ENCODE data around the gene PXK.

The PXK gene

DNA sequence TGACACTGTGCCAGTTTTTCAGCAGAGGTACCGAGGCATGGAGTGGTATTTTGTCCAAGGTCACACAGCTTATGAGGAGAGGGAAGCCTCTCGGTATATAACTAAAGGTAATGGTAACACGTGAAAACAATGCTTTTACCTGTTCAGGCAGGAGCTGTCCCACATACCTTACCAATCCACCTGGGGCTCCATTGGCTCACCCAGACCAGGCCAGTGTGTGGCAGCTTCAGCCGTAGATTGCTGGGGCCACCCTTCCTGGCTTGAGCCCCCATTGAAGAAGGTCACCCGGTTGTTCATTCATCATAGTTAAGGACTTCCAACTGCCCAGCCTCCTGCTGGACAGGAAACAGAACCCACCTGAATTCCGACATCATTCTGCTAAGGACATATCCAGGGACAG lies 35.8 kb upstream of the PXK start:
- WGBS, 2 experiments = 88 to 93% methylated on average over 6 of the region's 6 CpGs
- H3K27ac ChIP-seq (ENCODE audit: insufficient read depth, low read depth, low read length, poor library complexity, severe bottlenecking) = no peak overlapping the region
- no peaks in the 10 kb centered on the region for H3K9me3 ChIP-seq (ENCODE audit: control insufficient read depth, low read length)
- no peak overlapping the region for H3K4me3 ChIP-seq (ENCODE audit: insufficient read depth, low read depth, low read length)
- H3K27me3 ChIP-seq (ENCODE audit: control insufficient read depth, insufficient read depth, low read length, poor library complexity, severe bottlenecking) = peaks cover 7% of the 10 kb centered on the region
- peaks cover 9% of the 10 kb centered on the region for H3K4me1 ChIP-seq (ENCODE audit: control insufficient read depth, insufficient read depth, low read length)
- no peaks in the 10 kb centered on the region for H3K36me3 ChIP-seq (ENCODE audit: control insufficient read depth, insufficient read depth, low read length)

GRCh38 chr3:58298190-58298589 lies 34.5 kb upstream of the PXK start:
- no peak overlapping the region for H3K4me3 ChIP-seq (ENCODE audit: insufficient read depth, low read depth, low read length)
- peaks cover 9% of the 10 kb centered on the region for H3K4me1 ChIP-seq (ENCODE audit: control insufficient read depth, insufficient read depth, low read length)
- 77 to 80% methylated on average over 3 of the region's 3 CpGs for WGBS, 2 experiments
- peaks cover 10% of the 10 kb centered on the region for H3K27me3 ChIP-seq (ENCODE audit: control insufficient read depth, insufficient read depth, low read length, poor library complexity, severe bottlenecking)
- no peaks in the 10 kb centered on the region for H3K9me3 ChIP-seq (ENCODE audit: control insufficient read depth, low read length)
- no peaks in the 10 kb centered on the region for H3K36me3 ChIP-seq (ENCODE audit: control insufficient read depth, insufficient read depth, low read length)
- H3K27ac ChIP-seq (ENCODE audit: insufficient read depth, low read depth, low read length, poor library complexity, severe bottlenecking) = no peak overlapping the region

- Histone ChIP-seq H3K4me1 (ENCODE audit: control insufficient read depth, insufficient read depth, low read length) (peaks cover 9% of the 10 kb centered on the region), H3K9me3 (ENCODE audit: control insufficient read depth, low read length) (no peaks in the 10 kb centered on the region), H3K36me3 (ENCODE audit: control insufficient read depth, insufficient read depth, low read length) (no peaks in the 10 kb centered on the region), H3K4me3 (ENCODE audit: insufficient read depth, low read depth, low read length) (no peak overlapping the region), H3K27ac (ENCODE audit: insufficient read depth, low read depth, low read length, poor library complexity, severe bottlenecking) (no peak overlapping the region), H3K27me3 (ENCODE audit: control insufficient read depth, insufficient read depth, low read length, poor library complexity, severe bottlenecking) (peaks cover 10% of the 10 kb centered on the region)
- 100% methylated on average over 1 of the region's 2 CpGs for WGBS, 2 experiments
These were observed 33.6 kb upstream of the PXK start for GRCh38 chr3:58299075-58299474.

DNA sequence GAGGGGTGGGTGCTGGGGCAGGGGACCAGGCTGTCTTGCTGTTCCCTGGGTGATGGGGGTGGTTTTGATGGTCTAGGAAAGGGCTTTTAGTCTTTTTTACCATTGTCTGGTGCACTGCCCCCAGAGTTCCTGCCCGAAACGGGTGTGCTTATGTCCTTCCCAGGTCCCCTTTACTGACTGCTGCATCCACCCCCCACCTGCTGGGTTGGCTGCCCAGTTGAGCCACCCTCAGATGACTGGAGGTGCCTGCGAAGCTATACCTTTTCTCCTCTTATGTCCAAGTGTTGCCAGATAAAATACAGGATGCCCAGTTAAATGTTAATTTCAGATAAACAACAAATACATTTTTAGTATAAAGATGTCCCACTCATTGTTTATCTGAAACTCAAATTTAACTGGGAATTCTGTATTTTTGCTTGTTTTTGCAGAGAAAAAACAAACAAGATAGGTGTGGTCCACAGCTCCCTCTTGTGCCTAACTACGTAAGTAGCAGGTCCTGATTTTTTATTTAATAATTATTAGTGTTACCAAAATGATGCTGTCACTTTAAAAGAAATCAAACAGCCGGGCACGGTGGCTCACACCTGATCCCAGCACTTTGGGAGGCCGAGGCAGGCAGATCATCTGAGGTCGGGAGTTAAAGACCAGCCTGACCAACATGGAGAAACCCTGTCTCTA lies 32.7 kb upstream of the PXK start:
- H3K9me3 ChIP-seq (ENCODE audit: control insufficient read depth, low read length) = no peaks in the 10 kb centered on the region
- H3K4me1 ChIP-seq (ENCODE audit: control insufficient read depth, insufficient read depth, low read length) = peaks cover 9% of the 10 kb centered on the region
- H3K36me3 ChIP-seq (ENCODE audit: control insufficient read depth, insufficient read depth, low read length) = no peaks in the 10 kb centered on the region
- H3K27me3 ChIP-seq (ENCODE audit: control insufficient read depth, insufficient read depth, low read length, poor library complexity, severe bottlenecking) = peaks cover 10% of the 10 kb centered on the region
- H3K27ac ChIP-seq (ENCODE audit: insufficient read depth, low read depth, low read length, poor library complexity, severe bottlenecking) = no peak overlapping the region
- no peak overlapping the region for H3K4me3 ChIP-seq (ENCODE audit: insufficient read depth, low read depth, low read length)
- WGBS, 2 experiments = 15 to 27% methylated on average over 7 to 8 of the region's 8 CpGs

DNA sequence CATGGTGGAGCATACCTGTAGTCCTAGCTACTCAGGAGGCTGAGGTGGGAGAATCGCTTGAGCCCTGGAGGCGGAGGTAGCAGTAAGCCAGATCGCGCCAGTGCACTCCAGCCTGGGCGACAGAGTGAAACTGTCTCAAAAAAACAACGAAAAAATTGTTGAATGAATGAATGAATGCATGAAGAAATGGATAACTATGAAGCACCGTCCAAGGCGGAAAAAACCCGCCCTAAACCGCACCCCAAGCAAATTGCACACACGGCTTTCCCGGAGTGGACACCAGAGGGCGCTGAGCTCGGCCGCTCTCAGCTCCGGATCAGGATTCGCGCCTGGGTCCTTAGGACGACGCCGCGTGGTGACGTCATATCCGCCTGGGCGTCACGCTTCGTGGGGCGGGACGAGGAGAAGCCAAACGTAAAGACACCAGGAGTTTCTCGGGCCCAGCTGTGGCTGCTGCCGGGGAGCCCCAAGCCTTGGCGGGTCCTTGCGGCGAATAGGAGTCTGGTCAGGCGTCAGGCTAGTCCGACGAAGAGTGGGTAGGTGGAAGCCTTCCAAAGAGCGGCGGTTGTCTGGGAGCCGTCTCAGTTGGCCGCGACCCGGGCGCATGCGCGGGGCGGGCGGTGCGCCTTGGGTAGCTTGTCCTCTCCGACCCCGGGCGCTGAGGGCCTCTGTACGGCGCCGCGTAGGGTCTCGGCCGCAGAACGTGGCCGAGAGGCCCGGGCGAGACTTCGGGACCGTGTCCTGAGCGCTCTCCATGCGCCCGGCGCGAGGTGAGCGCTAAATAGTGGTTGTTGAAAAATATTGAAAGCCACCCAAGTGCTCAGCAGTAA lies 26.6 kb upstream of the PXK start, which contains the start of the genes HTD2 and RPP14:
TSS of gene HTD2 (plus strand) at position 639 of the 830 bp plus-strand sequence. CDS start 11,094 bp downstream, outside the sequence.
TSS of gene RPP14 (plus strand) at position 364 of the 830 bp plus-strand sequence. CDS start 4,085 bp downstream, outside the sequence.
- H3K27me3 ChIP-seq (ENCODE audit: control insufficient read depth, insufficient read depth, low read length, poor library complexity, severe bottlenecking) = peaks cover 10% of the 10 kb centered on the region
- H3K36me3 ChIP-seq (ENCODE audit: control insufficient read depth, insufficient read depth, low read length) = peaks cover 3% of the 10 kb centered on the region
- no peaks in the 10 kb centered on the region for H3K9me3 ChIP-seq (ENCODE audit: control insufficient read depth, low read length)
- H3K27ac ChIP-seq (ENCODE audit: insufficient read depth, low read depth, low read length, poor library complexity, severe bottlenecking) = peak within 1 kb of the TSS; percentile 87
- H3K4me1 ChIP-seq (ENCODE audit: control insufficient read depth, insufficient read depth, low read length) = peaks cover 4% of the 10 kb centered on the region
- peak within 1 kb of the TSS; percentile 86 for H3K4me3 ChIP-seq (ENCODE audit: insufficient read depth, low read depth, low read length)
- 7 to 8% methylated on average over 71 of the region's 71 CpGs for WGBS, 2 experiments

DNA sequence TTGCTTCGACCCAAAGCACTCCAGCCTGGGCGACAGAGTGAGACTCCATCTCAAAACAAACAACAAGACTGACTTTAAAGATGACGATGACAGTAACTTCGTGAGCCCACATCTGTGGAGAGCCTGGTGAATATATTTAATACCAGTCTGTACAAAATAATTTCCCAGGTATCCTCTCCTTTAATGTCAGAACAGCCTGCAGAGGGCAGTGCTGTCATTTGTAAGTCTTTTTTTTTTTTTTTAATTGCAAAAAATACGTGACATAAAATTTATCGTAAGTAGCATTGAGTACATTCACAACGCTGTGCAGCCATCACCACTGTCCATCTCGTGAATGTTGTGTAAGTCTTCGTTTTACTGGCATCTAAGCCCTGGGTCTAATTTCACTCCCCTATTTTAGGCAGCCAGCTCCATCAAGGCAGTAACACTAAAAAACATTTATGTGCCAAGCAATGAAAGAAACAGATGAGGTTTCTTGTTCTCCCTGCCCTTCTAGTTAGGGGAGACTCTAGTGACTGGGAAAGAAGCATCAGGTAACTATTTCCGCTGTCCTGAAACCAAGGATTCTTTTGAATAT lies 25.0 kb upstream of the PXK start:
- Histone ChIP-seq H3K27me3 (ENCODE audit: control insufficient read depth, insufficient read depth, low read length, poor library complexity, severe bottlenecking) (no peaks in the 10 kb centered on the region), H3K4me3 (ENCODE audit: insufficient read depth, low read depth, low read length) (peak overlapping the region; percentile 86), H3K27ac (ENCODE audit: insufficient read depth, low read depth, low read length, poor library complexity, severe bottlenecking) (no peak overlapping the region), H3K9me3 (ENCODE audit: control insufficient read depth, low read length) (no peaks in the 10 kb centered on the region), H3K4me1 (ENCODE audit: control insufficient read depth, insufficient read depth, low read length) (peaks cover 4% of the 10 kb centered on the region), H3K36me3 (ENCODE audit: control insufficient read depth, insufficient read depth, low read length) (peaks cover 10% of the 10 kb centered on the region)
- 77 to 83% methylated on average over 10 of the region's 10 CpGs for WGBS, 2 experiments

GRCh38 chr3:58308728-58309127 lies 24.0 kb upstream of the PXK start:
- peaks cover 16% of the 10 kb centered on the region for H3K36me3 ChIP-seq (ENCODE audit: control insufficient read depth, insufficient read depth, low read length)
- H3K4me1 ChIP-seq (ENCODE audit: control insufficient read depth, insufficient read depth, low read length) = peaks cover 4% of the 10 kb centered on the region
- 98 to 100% methylated on average over 1 of the region's 1 CpG for WGBS, 2 experiments
- H3K4me3 ChIP-seq (ENCODE audit: insufficient read depth, low read depth, low read length) = no peak overlapping the region
- no peaks in the 10 kb centered on the region for H3K9me3 ChIP-seq (ENCODE audit: control insufficient read depth, low read length)
- H3K27ac ChIP-seq (ENCODE audit: insufficient read depth, low read depth, low read length, poor library complexity, severe bottlenecking) = no peak overlapping the region
- no peaks in the 10 kb centered on the region for H3K27me3 ChIP-seq (ENCODE audit: control insufficient read depth, insufficient read depth, low read length, poor library complexity, severe bottlenecking)

- H3K9me3 ChIP-seq (ENCODE audit: control insufficient read depth, low read length) = no peaks in the 10 kb centered on the region
- peaks cover 31% of the 10 kb centered on the region for H3K36me3 ChIP-seq (ENCODE audit: control insufficient read depth, insufficient read depth, low read length)
- H3K27ac ChIP-seq (ENCODE audit: insufficient read depth, low read depth, low read length, poor library complexity, severe bottlenecking) = no peak overlapping the region
- peaks cover 4% of the 10 kb centered on the region for H3K4me1 ChIP-seq (ENCODE audit: control insufficient read depth, insufficient read depth, low read length)
- WGBS, 2 experiments = 95 to 98% methylated on average over 2 of the region's 2 CpGs
- H3K27me3 ChIP-seq (ENCODE audit: control insufficient read depth, insufficient read depth, low read length, poor library complexity, severe bottlenecking) = no peaks in the 10 kb centered on the region
- no peak overlapping the region for H3K4me3 ChIP-seq (ENCODE audit: insufficient read depth, low read depth, low read length)
These were observed 14.9 kb upstream of the PXK start for GRCh38 chr3:58317811-58318210.

GRCh38 chr3:58321791-58322190 lies 10.9 kb upstream of the PXK start:
- Histone ChIP-seq H3K4me3 (ENCODE audit: insufficient read depth, low read depth, low read length) (no peak overlapping the region), H3K27me3 (ENCODE audit: control insufficient read depth, insufficient read depth, low read length, poor library complexity, severe bottlenecking) (no peaks in the 10 kb centered on the region), H3K36me3 (ENCODE audit: control insufficient read depth, insufficient read depth, low read length) (peaks cover 18% of the 10 kb centered on the region), H3K27ac (ENCODE audit: insufficient read depth, low read depth, low read length, poor library complexity, severe bottlenecking) (no peak overlapping the region), H3K4me1 (ENCODE audit: control insufficient read depth, insufficient read depth, low read length) (peaks cover 4% of the 10 kb centered on the region), H3K9me3 (ENCODE audit: control insufficient read depth, low read length) (no peaks in the 10 kb centered on the region)
- 49 to 57% methylated on average over 7 of the region's 7 CpGs for WGBS, 2 experiments

- Histone ChIP-seq H3K27ac (ENCODE audit: insufficient read depth, low read depth, low read length, poor library complexity, severe bottlenecking) (no peak overlapping the region), H3K36me3 (ENCODE audit: control insufficient read depth, insufficient read depth, low read length) (peaks cover 14% of the 10 kb centered on the region), H3K27me3 (ENCODE audit: control insufficient read depth, insufficient read depth, low read length, poor library complexity, severe bottlenecking) (no peaks in the 10 kb centered on the region), H3K4me3 (ENCODE audit: insufficient read depth, low read depth, low read length) (no peak overlapping the region), H3K9me3 (ENCODE audit: control insufficient read depth, low read length) (no peaks in the 10 kb centered on the region), H3K4me1 (ENCODE audit: control insufficient read depth, insufficient read depth, low read length) (peaks cover 4% of the 10 kb centered on the region)
- WGBS, 2 experiments = 96 to 97% methylated on average over 1 of the region's 1 CpG
These were observed 9.9 kb upstream of the PXK start for GRCh38 chr3:58322793-58323192.

All from ectodermal cell (in vitro differentiated cells).